Measurements from ENCODE around the gene KIAA1671.

Gene KIAA1671

DNA sequence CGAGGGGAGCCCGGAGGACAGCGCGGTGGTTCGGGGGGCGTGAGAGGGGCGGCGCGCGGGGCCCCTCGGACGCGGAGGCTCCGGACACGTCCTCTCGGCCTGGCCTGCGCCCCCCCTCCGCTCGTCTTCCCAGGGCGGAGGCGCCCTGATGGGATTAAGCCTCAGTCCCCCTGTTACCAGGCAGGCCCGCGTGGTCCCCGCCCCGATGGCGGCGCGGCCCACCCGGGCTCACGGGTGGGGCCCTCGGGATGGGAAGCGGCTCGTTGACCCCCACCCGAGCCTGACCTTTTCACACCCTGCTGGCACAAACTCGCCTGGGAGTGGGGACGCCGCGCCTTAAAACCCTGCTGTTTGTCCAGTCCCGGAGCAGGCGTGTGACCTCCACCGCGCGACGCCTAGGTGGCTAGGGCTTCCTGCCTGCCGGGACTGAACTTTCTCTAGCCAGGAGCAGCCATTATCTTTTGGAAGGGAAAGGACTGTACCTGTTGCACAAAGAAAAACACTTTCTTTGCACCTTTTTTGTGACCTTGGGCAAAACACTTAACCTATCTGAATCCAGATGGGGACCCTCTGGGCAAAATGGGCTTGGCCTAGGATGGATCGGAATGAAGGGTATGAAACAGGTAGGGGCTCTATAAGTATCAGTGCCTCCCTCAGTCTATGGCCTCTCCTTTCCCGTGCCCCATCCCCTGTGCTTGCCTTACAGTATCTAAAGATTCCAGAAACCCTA, 1.0 kb downstream of the KIAA1671 start:
- no peak for DNase-seq

DNA sequence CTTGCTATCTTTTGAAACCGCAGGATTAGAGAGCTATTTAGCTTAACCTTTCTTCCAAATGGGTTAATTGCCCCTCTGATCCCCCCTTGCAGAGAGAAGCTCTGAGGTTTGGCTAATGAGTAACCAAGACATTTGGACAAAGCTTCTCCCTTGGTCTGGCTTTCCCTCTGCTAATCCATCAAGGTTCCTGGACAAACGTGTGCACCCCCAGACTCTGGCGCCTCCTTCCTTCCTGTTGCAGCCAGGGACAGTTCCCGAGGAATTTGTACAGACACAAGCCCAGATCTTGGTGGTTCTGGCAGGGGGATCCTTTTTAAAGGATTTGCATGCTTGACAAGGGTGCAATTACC, 1.6 kb downstream of the KIAA1671 start:
- no peak for DNase-seq

DNA sequence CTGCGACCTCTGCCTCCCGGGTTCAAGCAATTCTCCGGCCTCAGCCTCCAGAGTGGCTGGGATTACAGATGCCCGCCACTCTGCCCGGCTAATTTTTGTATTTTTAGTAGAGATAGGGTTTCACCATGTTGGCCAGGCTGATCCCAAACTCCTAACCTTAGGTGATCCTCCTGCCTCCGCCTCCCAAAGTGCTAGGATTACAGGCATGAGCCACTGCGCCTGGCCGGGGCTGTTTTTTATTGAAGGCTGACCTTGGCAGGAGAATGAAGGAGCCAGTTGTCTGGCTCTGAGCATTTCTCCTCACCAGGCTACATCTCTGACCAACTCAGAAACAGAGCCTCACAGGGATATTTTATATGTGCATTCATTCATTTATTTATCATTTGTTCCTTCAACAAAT, 2.3 kb downstream of the KIAA1671 start:
- DNase-seq: no peak

DNA sequence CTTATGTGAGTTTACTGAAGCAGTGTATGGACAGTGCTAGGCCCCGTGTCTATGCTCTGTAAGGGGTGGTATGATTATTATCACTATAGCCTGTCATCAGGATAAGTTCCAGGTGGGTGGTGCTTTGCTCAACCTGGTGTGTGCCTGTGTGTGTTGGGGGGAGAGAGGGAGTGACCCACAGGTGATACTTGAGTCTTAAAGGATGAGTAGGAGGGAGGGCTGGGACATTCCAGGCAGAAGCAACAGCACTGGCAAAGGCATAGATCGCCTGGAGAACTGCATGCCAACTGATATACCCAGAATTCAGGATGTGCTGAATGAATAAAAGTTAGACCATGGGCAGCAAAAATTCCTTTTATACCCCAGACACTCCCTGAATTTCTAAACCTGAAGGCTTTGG, 4.5 kb downstream of the KIAA1671 start:
- no peak for DNase-seq

DNA sequence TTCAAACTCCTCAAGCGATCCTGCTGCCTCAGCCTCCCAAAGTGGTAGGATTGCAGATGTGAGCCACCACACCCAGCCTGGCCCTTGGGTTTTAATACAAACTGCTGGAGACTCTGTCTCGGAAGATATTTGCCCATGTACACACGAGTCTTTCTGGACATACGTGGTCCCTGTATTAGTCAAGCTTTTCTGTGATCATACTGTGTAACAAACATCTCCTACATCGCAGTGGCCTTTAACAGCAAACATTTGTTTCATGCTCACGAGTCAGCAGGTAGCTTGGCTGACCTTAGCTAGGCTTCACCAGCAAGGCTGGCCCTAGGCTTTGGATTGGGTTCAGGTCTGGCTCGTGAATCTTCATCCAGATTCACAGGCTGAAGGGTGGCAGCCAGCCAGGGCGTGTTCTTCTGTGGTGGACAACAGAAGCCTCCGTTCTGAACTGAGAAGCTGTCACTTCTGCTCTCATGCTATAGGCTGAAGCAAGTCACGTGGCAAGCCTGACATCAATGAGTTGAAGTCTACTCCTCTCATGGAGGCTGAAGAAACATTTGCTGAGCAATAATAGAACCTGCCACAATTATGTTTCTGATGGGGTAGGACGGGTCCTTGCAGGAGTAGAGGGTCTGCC, 8.8 kb downstream of the KIAA1671 start:
- DNase-seq: no peak

DNA sequence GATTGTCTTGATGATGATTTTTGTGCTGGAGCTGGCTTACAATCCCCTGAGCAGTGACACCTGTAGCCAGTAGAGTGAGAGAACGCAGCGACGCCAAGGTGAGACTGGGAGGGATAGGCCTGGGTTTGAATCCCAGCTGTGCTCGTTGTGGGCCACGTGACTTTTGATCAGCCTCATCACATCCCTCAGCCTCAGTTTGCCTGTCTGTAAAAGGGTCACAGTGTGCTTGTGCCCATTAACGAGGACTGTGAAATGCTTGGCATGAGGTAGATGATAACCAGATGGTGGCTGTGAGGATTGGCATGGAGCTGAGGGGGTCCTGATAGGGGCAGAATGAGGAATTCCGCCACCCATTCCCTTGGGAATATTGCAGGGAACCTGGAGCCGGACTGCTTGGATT, 9.6 kb downstream of the KIAA1671 start:
- no peak for DNase-seq

DNA sequence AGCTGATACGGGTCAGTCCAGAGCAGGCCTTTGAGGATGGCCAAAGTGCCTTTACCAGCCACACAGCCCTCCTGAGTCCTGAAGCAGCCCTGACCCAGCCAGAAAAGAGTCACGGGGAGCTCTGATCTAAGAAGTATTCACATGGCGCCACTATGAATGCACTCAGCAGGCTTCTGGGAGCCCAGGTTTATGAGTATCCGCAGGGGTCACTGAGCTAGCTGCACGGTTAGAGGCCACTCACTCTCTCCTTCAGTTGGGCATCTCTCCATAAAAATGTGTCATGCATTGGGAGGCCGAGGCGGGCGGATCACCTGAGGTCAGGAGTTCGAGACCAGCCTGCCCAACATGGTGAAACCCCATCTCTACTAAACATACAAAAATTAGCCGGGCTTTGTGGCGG, 10.3 kb downstream of the KIAA1671 start:
- no peak for DNase-seq

DNA sequence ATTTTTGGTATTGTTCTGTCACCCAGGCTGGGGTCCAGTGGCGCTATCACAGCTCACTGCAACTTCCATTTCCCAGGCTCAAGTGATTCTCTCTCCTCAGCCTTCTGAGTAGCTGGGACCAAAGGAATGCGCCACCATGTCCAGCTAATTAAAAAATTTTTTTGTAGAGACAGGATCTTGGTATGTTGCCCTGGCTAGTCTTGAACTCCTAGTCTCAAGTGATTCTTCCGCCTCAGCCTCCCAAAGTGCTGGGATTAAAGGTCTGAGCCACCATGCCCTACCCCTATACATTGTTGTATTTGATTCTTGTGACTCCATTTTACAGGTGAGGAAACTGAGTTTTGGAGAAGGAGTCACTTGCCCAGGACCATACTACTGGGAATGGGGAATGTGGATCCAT, 11.9 kb downstream of the KIAA1671 start:
- no peak for DNase-seq

DNA sequence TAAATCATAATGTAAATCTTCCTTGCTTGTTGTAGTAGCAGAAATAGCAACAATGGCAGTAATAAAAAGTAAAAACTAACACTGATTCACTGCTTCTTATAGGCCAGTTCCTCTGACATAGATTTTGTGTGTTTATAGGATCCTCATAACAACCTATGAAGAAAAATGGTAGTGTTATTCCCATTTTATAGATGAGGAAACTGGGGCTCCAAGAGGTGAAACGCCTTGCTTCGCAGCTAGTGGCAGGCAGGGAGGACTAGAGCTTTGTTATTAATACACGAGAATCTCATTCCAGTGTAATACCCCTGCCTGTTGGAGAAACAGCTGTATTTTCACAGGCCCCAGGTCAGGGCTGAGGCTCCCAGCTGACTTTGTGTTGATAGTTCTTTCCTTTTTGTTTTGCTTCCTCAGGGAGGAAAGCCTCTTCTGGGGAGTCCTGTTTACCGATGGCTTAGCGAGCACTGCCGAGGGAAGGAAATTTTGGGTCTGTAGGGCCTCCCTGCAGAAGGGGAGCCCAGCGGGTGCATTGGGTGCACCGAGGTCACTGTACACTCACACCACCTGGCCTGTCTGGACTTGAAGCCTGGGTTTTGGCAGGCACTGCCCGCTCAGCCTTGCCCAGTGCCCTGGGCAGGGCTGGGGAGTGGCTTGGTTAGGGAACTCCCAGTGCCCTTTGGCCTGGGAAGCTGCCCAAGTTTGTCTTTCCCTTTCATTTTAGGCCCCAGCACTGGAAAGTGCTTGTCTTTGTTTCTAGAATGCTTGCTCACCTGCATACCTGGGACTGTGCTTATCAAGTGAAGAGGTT, 13.5 kb downstream of the KIAA1671 start:
- DNase-seq: no peak

DNA sequence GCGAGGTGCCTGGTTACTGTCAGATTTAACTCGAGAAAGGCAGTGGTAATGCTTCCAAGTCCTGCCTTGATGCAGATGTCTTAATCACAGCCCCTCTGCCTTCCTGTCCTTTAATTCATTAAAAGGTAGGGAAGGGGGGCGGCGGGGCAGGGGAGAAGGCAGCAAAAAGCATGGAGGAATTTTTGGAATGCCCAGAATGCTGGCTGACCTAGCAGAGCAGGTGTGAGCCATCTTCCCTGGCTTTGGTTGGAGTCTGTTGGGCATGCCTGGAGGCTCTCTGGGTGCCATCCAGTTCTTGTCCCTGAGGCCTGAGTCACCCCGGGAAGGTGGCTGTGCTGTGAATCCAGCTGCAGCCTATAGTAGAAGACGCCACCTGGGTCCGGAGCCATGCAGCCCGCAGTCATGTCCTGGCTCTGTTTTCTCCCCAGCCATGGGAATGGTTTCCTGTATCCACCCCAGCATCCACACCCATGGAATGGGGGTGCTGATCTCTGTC, 15.6 kb downstream of the KIAA1671 start:
- no peak for DNase-seq

DNA sequence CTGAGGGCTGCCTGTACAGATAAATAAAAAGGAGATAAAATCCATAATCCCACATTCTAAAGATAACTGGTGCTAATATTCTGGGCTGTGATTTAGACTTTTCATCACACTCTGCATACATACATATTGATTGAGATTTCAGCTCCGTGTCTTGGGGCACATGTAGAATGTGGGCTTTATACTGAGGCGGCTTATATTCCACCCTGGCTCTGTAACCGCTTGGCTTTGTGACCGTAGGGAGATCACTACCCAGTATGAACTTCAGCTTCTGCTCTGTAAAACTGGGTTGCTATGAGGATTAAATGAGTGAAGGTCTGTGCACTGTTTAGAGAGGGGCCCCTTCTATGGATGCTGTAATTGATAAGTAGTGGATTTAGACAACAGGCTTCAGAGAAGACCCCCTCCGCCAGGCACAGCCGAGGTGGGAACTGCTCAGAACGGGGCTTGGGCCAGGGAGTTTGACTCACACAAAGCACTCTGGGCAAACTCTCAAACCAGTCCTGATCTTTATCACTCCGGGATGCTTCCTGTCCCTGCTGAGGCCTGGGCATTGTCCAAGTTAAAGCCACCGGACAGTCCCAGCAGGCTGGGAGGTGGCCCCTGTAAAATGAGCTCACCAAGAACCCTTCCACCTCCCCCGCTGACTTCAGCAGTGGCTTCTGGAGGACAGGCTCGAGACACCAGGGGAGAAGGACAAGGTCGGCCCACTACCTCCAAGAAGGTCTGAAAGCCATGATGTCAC, 17.2 kb downstream of the KIAA1671 start:
- no peak for DNase-seq

DNA sequence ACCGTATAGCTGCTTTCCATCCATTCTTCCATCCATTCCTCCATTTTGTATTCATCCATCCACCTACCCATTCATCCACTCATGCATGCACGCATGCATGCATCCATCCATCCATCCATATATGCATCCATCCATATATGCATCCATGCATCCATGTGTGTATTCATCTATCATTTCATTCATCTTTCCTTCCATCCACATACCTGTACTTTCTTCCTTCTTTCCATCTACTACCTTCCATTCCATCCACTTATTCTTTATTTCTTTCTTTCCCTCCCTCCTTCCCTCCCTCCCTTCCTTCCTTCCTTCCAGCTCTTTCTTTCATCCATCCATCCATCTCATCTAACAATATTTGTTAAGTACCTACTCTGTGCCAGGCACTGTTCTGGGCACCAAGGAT, 19.9 kb downstream of the KIAA1671 start:
- DNase-seq: no peak

DNA sequence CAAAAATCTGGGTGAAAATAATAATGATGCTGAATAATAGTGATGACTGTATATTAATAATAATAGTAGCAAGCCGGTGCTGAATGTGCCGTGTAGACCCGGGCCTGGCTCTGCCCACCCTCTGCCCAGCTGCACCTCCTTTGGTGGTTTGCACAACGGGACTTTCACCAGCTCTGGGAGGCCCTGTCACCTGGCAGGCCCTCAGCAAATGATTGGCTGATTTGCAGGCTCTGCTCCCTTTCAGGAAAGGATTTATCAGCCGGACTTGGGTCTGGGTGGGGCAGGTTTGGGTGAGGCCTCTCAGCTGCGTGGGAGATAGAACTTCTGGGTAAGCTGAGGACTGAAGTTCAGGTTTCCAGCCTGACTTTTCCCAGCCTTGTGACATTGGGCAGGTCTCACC, 21.4 kb downstream of the KIAA1671 start:
- no peak for DNase-seq

DNA sequence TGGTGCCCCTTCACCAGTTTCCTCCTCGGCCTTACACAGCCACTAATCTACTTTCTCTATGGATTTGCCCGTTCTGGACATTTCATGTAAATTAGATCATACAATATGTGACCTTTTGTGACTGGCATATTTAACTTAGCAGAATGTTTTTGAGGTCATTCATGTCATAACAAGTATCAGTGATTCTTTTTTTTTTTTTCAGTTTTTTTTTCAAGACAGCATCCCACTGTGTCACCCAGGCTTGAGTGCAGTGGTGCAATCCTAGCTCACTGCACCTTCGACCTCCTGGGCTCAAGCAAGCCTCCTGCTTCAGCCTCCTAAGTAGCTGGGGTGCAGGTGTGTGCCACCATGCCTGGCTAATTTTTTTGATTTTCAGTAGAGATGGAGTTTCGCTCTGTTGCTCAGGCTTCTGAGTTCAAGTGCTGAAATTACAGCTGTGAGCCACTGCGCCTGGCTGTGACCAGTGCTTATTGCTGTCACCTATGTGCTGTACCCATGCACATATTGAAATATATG, 22.7 kb downstream of the KIAA1671 start:
- DNase-seq: no peak

DNA sequence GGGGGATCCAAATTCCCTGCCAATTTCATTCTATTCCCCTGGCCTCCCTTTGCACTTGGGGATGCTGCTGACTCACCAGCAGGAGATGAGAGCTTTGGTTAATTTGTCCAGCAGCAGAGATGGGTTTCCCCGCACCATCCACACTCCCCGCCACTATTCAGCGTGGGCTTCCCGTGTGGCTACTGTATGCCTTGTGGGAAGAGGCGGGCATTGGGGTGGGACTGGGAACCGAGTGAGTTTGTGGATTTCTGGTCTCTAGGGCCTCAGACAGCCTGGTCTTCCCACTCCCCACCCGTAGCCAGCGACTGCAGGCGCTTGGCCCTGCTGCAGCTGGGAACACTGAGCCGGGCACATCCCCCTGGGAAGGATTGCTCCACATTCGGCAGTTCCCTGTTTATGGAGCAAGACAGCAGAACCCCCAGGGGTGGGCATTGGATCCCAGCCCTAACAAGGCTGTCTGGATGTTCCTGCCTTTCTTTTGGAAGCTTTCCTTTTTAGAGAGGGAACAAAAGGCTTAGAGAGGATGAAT, 23.4 kb downstream of the KIAA1671 start:
- DNase-seq: no peak

DNA sequence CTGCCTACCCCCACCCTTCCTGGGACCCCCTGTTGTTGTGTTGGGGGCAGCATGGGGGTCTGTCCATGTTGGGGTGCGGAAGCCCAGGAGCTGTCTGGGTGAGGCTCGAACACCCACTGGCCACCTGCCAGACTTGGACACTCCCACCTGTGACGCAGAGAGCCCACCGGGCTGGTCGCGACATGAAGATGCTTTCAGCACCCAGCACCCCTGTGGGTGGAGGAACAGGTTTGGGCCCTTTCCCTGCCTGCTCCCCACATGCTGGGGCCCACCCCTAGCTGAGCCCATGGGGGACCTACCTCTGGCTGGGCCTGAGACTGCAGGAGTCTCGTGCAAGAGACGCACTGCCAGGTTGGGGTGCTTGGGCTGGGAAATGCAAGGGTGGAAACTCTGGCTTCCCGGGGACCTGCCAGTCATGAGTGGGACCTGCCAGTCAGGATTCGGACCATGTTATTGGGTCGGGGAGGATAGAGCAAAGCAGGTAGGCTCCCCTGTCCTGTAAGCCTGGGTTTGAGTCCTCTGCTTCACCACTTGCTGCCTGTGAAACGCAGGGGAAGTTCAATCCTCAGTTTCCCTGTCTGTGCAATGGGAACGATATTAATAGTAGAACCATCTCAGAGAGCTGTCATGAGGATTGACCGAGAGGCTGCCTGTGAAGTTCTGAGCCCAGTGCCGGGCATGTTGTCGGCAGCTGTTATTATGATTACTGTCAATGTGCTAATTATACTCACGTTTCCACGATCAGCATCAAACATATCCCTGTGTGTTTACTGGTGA, 24.1 kb downstream of the KIAA1671 start:
- no peak for DNase-seq

DNA sequence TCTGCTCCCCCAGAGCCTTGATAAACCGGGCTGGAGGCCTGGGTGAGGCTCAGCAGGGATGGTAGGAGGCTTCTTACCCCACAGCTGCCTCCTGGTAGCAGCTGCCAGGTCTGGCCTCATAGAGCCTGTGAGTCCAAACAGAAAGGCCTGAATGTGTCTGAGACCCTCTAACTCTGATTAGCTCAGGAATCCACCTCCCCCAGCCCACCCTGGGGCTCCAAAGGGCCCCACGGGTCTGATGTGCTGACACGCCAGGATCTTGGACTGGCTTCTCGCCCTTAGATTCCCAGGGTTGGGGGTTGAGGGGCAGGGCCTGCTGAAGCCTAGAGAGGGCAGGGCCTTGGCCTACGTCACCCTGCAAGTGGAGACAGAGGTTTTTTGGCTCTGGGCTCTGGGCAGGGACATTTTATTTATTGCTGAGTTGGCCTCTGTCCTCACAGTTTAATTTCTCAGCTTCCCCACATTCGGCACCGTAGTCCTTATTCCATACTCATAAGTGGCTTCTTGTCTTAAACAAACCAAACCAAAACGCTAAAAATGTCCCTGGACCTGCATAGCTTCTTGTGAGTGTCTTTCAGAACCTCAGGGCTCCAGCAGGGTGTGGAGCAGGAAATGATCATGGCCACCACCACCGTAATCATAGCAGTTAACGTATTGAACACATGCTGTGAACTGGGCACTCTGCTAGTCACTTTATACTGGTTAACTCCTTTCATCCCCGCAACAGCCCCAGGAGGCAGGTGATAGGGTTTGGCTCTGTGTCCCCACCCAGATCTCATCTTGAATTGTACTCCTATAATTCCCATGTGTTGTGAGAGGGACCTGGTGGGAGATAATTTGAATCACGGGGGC, 25.1 kb downstream of the KIAA1671 start:
- no peak for DNase-seq

DNA sequence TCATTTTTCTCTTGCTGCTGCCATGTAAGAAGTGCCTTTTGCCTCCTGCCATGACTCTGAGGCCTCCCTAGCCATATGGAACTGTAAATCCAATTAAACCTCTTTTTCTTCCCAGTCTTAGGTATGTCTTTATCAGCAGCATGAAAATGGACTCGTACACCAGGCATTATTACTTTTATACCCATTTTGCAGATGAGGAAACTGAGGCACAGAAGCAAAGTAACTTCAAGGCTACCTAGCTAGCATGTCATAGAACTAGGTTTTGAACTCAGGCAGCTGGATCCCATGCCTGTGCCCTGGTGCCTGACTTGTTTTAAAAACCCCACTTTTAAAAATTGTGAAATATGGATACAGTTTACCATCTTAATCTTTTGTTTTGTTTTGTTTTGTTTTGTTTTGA, 25.8 kb downstream of the KIAA1671 start:
- no peak for DNase-seq

DNA sequence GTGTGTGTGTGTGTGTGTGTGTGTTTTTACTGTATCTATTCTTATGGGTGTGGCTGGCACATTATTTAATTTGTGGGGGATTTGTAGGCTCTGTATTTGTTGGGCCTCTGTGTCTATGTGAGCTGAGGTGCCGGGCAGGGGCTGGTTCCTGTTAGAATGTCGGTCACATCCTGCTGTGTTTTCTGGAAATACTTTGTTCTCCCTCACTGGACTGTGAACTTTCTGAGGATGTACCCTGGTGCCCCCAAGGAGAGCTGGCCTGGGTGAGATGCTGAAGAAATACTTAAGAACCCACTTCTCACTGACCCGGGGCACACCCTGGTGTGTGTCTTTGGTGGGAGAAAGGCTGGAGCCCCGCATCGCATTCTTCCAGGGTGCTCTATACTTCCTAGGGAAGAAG, 28.6 kb downstream of the KIAA1671 start:
- no peak for DNase-seq

DNA sequence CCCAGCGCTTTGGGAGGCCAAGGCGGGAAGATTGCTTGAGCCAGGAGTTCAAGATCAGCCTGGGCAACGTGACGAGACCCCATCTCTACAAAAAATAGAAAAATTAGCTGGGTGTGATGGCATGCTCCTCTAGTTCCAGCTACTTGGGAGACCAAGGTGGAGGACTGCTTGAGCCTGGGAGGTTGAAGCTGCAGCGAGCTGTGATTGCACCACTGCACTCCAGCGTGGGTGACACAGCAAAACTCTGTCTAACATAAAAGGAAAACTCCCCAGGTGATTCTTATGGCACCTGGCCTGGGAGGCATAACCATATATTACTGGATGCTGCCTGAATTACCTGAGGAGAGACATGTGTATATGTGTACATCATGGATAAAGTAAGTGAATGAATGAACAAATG, 29.1 kb downstream of the KIAA1671 start:
- DNase-seq: no peak

Measured in stimulated activated CD4-positive, alpha-beta T cell treated with anti-CD3 and anti-CD28 coated beads, Interleukin-4, amount 100 ng/mL, for 1 hour (primary cell).